Psoas muscle (tissue), 8 donors: ENCODE measurements around the gene IKBKE. TPM values are rescaled to one million over a fixed set of nuclear protein-coding genes. Genes with fewer than 3 reads are reported as not detected.
A peak's percentile ranks its signal among the peaks of the same experiment; 100 is the strongest.

Experiments used
- ATAC-seq, 4 donors: fragments of 200-7000 bp; cut with Tn5 transposase; one replicate each; pipeline ENCODE4 v1.9.1; 2020; ENCODE audit warnings: moderate library complexity in 3 of 4, mild to moderate bottlenecking in 2 of 4
- DNase-seq, 2 donors: peaks; one replicate each; pipeline ENCODE4 v3.0.0-alpha.2; 2020
- H3K27ac ChIP-seq: fragments of 200-600 bp; one replicate; pipeline ENCODE4 v1.8.0; 2022
- H3K27me3 ChIP-seq, 3 donors: fragments of 200-600 bp in 1 of 3; one replicate each; pipeline versions ENCODE4 v1.6.1 to v1.8.0; 2013 to 2022; ENCODE audit warnings: low read length in 2 of 3, mild to moderate bottlenecking in 2 of 3, moderate library complexity in 1 of 3; ENCODE audit not compliant: insufficient read depth in 3 of 3
- H3K36me3 ChIP-seq, 2 donors: fragments of 200-600 bp in 1 of 2; one replicate each; pipeline versions ENCODE4 v1.6.1 to v1.8.0; 2013 to 2022; ENCODE audit warnings: low read depth in 1 of 2, mild to moderate bottlenecking in 1 of 2, moderate library complexity in 1 of 2; ENCODE audit not compliant: insufficient read depth in 1 of 2
- H3K4me1 ChIP-seq: fragments of 200-600 bp; one replicate; pipeline ENCODE4 v1.8.0; 2022
- H3K4me3 ChIP-seq: fragments of 200-600 bp; one replicate; pipeline ENCODE4 v1.8.0; 2022; ENCODE audit warnings: mild to moderate bottlenecking
- H3K9me3 ChIP-seq: fragments of 200-600 bp; one replicate; pipeline ENCODE4 v1.8.0; 2022
- CTCF ChIP-seq: fragments of 200-600 bp; IDR thresholded peaks from one replicate; pipeline ENCODE4 v1.8.0; 2022; ENCODE audit warnings: antibody characterized with exemption
- WGBS, 3 donors: extraction: QIAGEN DNeasy Blood & Tissue Kit; methylation state at CpG; one replicate each; pipeline versions ENCODE4 v1.1.6 to v1.1.7; 2013; 5-methylcytosine and 5-hydroxymethylcytosine counted together
- intact Hi-C, 2 donors: fragments of 100-400 bp; cut with DNase I; formaldehyde crosslinking; loops; one replicate each; pipeline versions ENCODE4 v1.11.0 to v1.14.2; 2022
- polyA plus RNA-seq, 3 donors: library from polyadenylated mRNA; stranded (reverse); fragments of 200-250 nt; gene quantifications; one replicate each; pipeline ENCODE4 v1.2.3, GENCODE V29; 2013
- total RNA-seq, 4 donors: library from RNA; stranded (reverse); fragmentation: NEBNext Ultra II Directional in 2 of 4; extraction: Animal tissue kit (Norgen Biotek cat#: 25700) in 2 of 4; gene quantifications; one replicate each; pipeline versions ENCODE4 v1.2.1 to v1.2.4, GENCODE V29; 2021 to 2023
- donor health status: healthy with polysubstance abuse.
- donor health status: DM: no; HTN: no; CAD: no; lungs with moderate emphysema.
- donor health status: Bipolar disorder and iron deficiency.
- donor health status: healthy.
- donor health status: DM: yes; HTN: yes; CAD: no.
- donor health status: DM: no; HTN: no; CAD: no.
- donor health status: DM: no; HTN: no; CAD: no.
- donor health status: DM: yes; HTN: yes; CAD: no.

The IKBKE gene
- total and polyA plus RNA-seq, 7 donors: 0.14 to 0.89 (median 0.44) TPM

- intact Hi-C loops: no loop called here
- no peak for ATAC-seq
- Histone ChIP-seq H3K36me3 (no peaks in the 10 kb centered on the region), H3K27ac (no peak overlapping the region), H3K27me3 (peaks cover 0 to 2% (median 0%) of the 10 kb centered on the region in 3 donors), H3K4me3 (no peak overlapping the region), H3K9me3 (no peaks in the 10 kb centered on the region), H3K4me1 (no peaks in the 10 kb centered on the region)
- DNase-seq: no peak
- WGBS, 3 donors: 78 to 82% (median 80%) methylated on average over 5 of the region's 5 CpGs
- no peak for TF ChIP-seq CTCF
Observed at GRCh38 chr1:206514813-206515387, 44.6 kb downstream of the IKBKE start.

- 71 to 93% (median 88%) methylated on average over 5 of the region's 5 CpGs for WGBS, 3 donors
- no peaks in the 10 kb centered on the region for H3K27me3 ChIP-seq
- H3K36me3 ChIP-seq: no peaks in the 10 kb centered on the region
- H3K9me3 ChIP-seq: no peaks in the 10 kb centered on the region
- no peak for TF ChIP-seq CTCF
- DNase-seq: no peak
- ATAC-seq: no peak
- H3K27ac ChIP-seq: no peak overlapping the region
- no peaks in the 10 kb centered on the region for H3K4me1 ChIP-seq
- intact Hi-C loops: no loop called here
- no peak overlapping the region for H3K4me3 ChIP-seq
Observed at GRCh38 chr1:206516728-206516990, 46.4 kb downstream of the IKBKE start.

- Histone ChIP-seq H3K27ac (no peak overlapping the region), H3K27me3 (no peaks in the 10 kb centered on the region), H3K4me1 (no peaks in the 10 kb centered on the region), H3K4me3 (no peak overlapping the region), H3K36me3 (no peaks in the 10 kb centered on the region), H3K9me3 (no peaks in the 10 kb centered on the region)
- DNase-seq: peak in 1 of 2 donors; percentile 12
- TF ChIP-seq CTCF: no peak
- intact Hi-C loops: no loop called here
- ATAC-seq: no peak
- WGBS, 3 donors: 73 to 85% (median 83%) methylated on average over 8 of the region's 8 CpGs
Observed at GRCh38 chr1:206517784-206518183, 47.5 kb downstream of the IKBKE start.

- no peak for TF ChIP-seq CTCF
- WGBS, 3 donors: 89 to 90% (median 89%) methylated on average over 16 to 18 of the region's 18 CpGs
- ATAC-seq: no peak
- H3K27ac ChIP-seq: no peak overlapping the region
- H3K4me3 ChIP-seq: no peak overlapping the region
- H3K36me3 ChIP-seq: no peaks in the 10 kb centered on the region
- H3K9me3 ChIP-seq: no peaks in the 10 kb centered on the region
- no peaks in the 10 kb centered on the region for H3K27me3 ChIP-seq
- intact Hi-C loops: no loop called here
- H3K4me1 ChIP-seq: no peaks in the 10 kb centered on the region
- DNase-seq: peak in 1 of 2 donors; percentile 41
Observed at GRCh38 chr1:206518206-206518605, 47.9 kb downstream of the IKBKE start.

GRCh38 chr1:206518743-206519142 is 48.5 kb downstream of the IKBKE start:
- DNase-seq (no peak), ATAC-seq (no peak)
- Histone ChIP-seq H3K27ac (no peak overlapping the region), H3K27me3 (no peaks in the 10 kb centered on the region), H3K4me3 (no peak overlapping the region), H3K36me3 (no peaks in the 10 kb centered on the region), H3K9me3 (no peaks in the 10 kb centered on the region), H3K4me1 (no peaks in the 10 kb centered on the region)
- no peak for TF ChIP-seq CTCF
- intact Hi-C loops: no loop called here
- 85 to 91% (median 90%) methylated on average over 6 of the region's 6 CpGs for WGBS, 3 donors
